ENCODE data around the gene LRRC9.
"Not testable (repeated sequence)": the region's sequence is repeated elsewhere in the genome, so short reads cannot be mapped to it uniquely, and the experiment has no call there.

The LRRC9 gene

GRCh38 chr14:60008042-60008441 lies 88.1 kb downstream of the LRRC9 start:
- TF ChIP-seq CTCF (IDR thresholded peaks at IDR 0.05; ENCODE audit: low read depth, low read length) = no peak
- Histone ChIP-seq H3K27ac (no peak overlapping the region), H3K36me3 (no peaks in the 10 kb centered on the region), H3K27me3 (ENCODE audit: insufficient read depth, low read depth, severe bottlenecking) (no peaks in the 10 kb centered on the region), H3K4me3 (ENCODE audit: low read depth, low read length) (no peak overlapping the region), H3K9me3 (ENCODE audit: severe bottlenecking) (no peaks in the 10 kb centered on the region)
- no peak for DNase-seq

- H3K27ac ChIP-seq; H3K27me3 ChIP-seq (ENCODE audit: insufficient read depth, low read depth, severe bottlenecking); H3K36me3 ChIP-seq; DNase-seq; H3K9me3 ChIP-seq (ENCODE audit: severe bottlenecking); H3K4me3 ChIP-seq (ENCODE audit: low read depth, low read length): not testable (repeated sequence)
These were observed 90.3 kb downstream of the LRRC9 start for GRCh38 chr14:60010263-60010662.

- no peaks in the 10 kb centered on the region for H3K27me3 ChIP-seq (ENCODE audit: insufficient read depth, low read depth, severe bottlenecking)
- H3K9me3 ChIP-seq (ENCODE audit: severe bottlenecking) = no peaks in the 10 kb centered on the region
- H3K36me3 ChIP-seq = no peaks in the 10 kb centered on the region
- TF ChIP-seq CTCF (IDR thresholded peaks at IDR 0.05; ENCODE audit: low read depth, low read length) = no peak
- H3K27ac ChIP-seq = no peak overlapping the region
- no peak for DNase-seq
- no peak overlapping the region for H3K4me3 ChIP-seq (ENCODE audit: low read depth, low read length)
These were observed 94.5 kb downstream of the LRRC9 start for GRCh38 chr14:60014402-60014801.

GRCh38 chr14:60021619-60022018 lies 101.7 kb downstream of the LRRC9 start:
- TF ChIP-seq CTCF (IDR thresholded peaks at IDR 0.05; ENCODE audit: low read depth, low read length) = no peak
- no peaks in the 10 kb centered on the region for H3K27me3 ChIP-seq (ENCODE audit: insufficient read depth, low read depth, severe bottlenecking)

GRCh38 chr14:60025571-60025970 lies 105.6 kb downstream of the LRRC9 start:
- no peak for DNase-seq
- no peaks in the 10 kb centered on the region for H3K9me3 ChIP-seq (ENCODE audit: severe bottlenecking)
- no peak overlapping the region for H3K27ac ChIP-seq
- no peaks in the 10 kb centered on the region for H3K36me3 ChIP-seq
- no peaks in the 10 kb centered on the region for H3K27me3 ChIP-seq (ENCODE audit: insufficient read depth, low read depth, severe bottlenecking)
- H3K4me3 ChIP-seq (ENCODE audit: low read depth, low read length) = no peak overlapping the region
- TF ChIP-seq CTCF (IDR thresholded peaks at IDR 0.05; ENCODE audit: low read depth, low read length) = no peak

More at GRCh38 chr14:60021619-60022018, 101.7 kb downstream of the LRRC9 start:
- Histone ChIP-seq H3K4me3 (ENCODE audit: low read depth, low read length) (no peak overlapping the region), H3K9me3 (ENCODE audit: severe bottlenecking) (no peaks in the 10 kb centered on the region), H3K36me3 (no peaks in the 10 kb centered on the region), H3K27ac (no peak overlapping the region)
- DNase-seq = no peak

GRCh38 chr14:60035177-60035576 lies 115.2 kb downstream of the LRRC9 start:
- no peak overlapping the region for H3K27ac ChIP-seq

GRCh38 chr14:60047976-60048375 lies 128.0 kb downstream of the LRRC9 start:
- not testable (repeated sequence) for H3K9me3 ChIP-seq (ENCODE audit: severe bottlenecking); H3K27me3 ChIP-seq (ENCODE audit: insufficient read depth, low read depth, severe bottlenecking); H3K27ac ChIP-seq; H3K36me3 ChIP-seq; DNase-seq; H3K4me3 ChIP-seq (ENCODE audit: low read depth, low read length)

More at GRCh38 chr14:60035177-60035576, 115.2 kb downstream of the LRRC9 start:
- no peak for TF ChIP-seq CTCF (IDR thresholded peaks at IDR 0.05; ENCODE audit: low read depth, low read length)
- H3K4me3 ChIP-seq (ENCODE audit: low read depth, low read length) = no peak overlapping the region
- no peak for DNase-seq
- no peaks in the 10 kb centered on the region for H3K36me3 ChIP-seq
- no peaks in the 10 kb centered on the region for H3K27me3 ChIP-seq (ENCODE audit: insufficient read depth, low read depth, severe bottlenecking)
- peaks cover 2% of the 10 kb centered on the region for H3K9me3 ChIP-seq (ENCODE audit: severe bottlenecking)

All from WERI-Rb-1 (cell line).